Measurements from ENCODE around the gene SCAPER.

- TF ChIP-seq POLR2A (IDR thresholded peaks at IDR 0.05; ENCODE audit: low read length): no peak
- no peak for TF ChIP-seq POLR2AphosphoS2 (conservative IDR thresholded peaks at IDR 0.05; ENCODE audit: low read length)
- TF ChIP-seq REST (IDR thresholded peaks at IDR 0.05): no peak
Measured at GRCh38 chr15:76440441-76440840, 464.7 kb downstream of the SCAPER start.

Measured in A549 (cell line).